ENCODE data around the gene TRIO. TPM values are rescaled to one million over a fixed set of nuclear protein-coding genes. Genes with fewer than 3 reads are reported as not detected.

The TRIO gene
- total RNA-seq, 6 experiments from 2014 or later: 167 to 219 (median 190) TPM

GRCh38 chr5:14251733-14252132, 108.6 kb downstream of the TRIO start:
- Mint-ChIP-seq H3K4me3 (no peak overlapping the region), H3K4me1 (ENCODE audit: low read depth) (peaks cover 70% of the 10 kb centered on the region), H3K9me3 (peaks cover 44% of the 10 kb centered on the region), H3K27me3 (ENCODE audit: insufficient read depth) (peaks cover under 1% of the 10 kb centered on the region), H3K36me3 (ENCODE audit: low read depth) (peaks cover 65% of the 10 kb centered on the region), H3K27ac (peak overlapping the region; percentile 85)
- TF ChIP-seq, protein P1, sequence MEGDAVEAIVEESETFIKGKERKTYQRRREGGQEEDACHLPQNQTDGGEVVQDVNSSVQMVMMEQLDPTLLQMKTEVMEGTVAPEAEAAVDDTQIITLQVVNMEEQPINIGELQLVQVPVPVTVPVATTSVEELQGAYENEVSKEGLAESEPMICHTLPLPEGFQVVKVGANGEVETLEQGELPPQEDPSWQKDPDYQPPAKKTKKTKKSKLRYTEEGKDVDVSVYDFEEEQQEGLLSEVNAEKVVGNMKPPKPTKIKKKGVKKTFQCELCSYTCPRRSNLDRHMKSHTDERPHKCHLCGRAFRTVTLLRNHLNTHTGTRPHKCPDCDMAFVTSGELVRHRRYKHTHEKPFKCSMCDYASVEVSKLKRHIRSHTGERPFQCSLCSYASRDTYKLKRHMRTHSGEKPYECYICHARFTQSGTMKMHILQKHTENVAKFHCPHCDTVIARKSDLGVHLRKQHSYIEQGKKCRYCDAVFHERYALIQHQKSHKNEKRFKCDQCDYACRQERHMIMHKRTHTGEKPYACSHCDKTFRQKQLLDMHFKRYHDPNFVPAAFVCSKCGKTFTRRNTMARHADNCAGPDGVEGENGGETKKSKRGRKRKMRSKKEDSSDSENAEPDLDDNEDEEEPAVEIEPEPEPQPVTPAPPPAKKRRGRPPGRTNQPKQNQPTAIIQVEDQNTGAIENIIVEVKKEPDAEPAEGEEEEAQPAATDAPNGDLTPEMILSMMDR (IDR thresholded peaks at IDR 0.05): no peak
- no peak for DNase-seq

DNA sequence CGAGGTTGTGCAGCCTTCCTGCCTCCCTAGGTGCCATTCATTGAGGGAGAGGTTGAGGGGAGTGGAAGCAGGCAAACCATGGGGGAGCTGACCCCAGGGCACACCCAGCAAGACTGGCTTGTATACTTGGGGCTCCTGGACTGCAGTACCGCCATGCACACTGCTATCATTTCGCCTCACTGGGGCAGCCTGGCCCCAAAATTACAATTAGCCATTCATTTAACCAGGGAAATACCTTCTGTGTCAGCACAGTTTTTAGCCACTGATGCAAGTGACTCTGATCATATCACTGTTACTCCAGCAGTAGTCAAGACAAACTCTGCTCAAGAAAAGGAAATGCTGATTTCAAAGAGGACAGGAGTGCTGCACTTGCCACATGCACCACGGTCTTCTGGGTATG, 109.7 kb downstream of the TRIO start:
- no peak overlapping the region for H3K4me3 Mint-ChIP-seq
- DNase-seq: no peak
- H3K4me1 Mint-ChIP-seq (ENCODE audit: low read depth): peaks cover 71% of the 10 kb centered on the region
- H3K27ac Mint-ChIP-seq: peak overlapping the region; percentile 85; the same call in 1 of the 2 replicates
- H3K27me3 Mint-ChIP-seq (ENCODE audit: insufficient read depth): no peaks in the 10 kb centered on the region; the same call in none of the 2 replicates
- TF ChIP-seq, protein P1 (IDR thresholded peaks at IDR 0.05): no peak
- H3K36me3 Mint-ChIP-seq (ENCODE audit: low read depth): peaks cover 67% of the 10 kb centered on the region
- H3K9me3 Mint-ChIP-seq: peaks cover 52% of the 10 kb centered on the region

DNA sequence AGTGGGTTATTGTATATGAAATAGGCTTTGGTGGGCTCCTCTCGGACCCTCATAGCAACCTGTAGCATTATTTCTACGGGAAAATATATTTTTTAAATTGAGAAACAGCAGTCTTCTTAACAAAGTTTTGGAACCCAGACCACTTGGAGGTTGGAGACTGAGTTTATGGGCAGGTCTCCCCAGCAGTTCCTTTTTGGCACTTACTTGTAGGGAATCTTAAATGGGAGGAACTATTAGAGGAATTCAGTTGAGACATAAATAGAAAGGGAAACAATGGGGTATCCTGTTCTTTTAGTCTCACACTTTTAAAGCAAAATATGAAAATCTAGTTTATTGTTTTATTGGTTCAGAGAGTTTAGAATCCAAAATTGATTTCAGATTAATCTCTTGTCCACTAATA, 111.5 kb downstream of the TRIO start:
- TF ChIP-seq, protein P1 (IDR thresholded peaks at IDR 0.05): no peak
- H3K27ac Mint-ChIP-seq: no peak overlapping the region
- H3K27me3 Mint-ChIP-seq (ENCODE audit: insufficient read depth): no peaks in the 10 kb centered on the region; the same call in none of the 2 replicates
- H3K9me3 Mint-ChIP-seq: peaks cover 52% of the 10 kb centered on the region
- peaks cover 72% of the 10 kb centered on the region for H3K4me1 Mint-ChIP-seq (ENCODE audit: low read depth)
- no peak overlapping the region for H3K4me3 Mint-ChIP-seq
- DNase-seq: no peak
- peaks cover 66% of the 10 kb centered on the region for H3K36me3 Mint-ChIP-seq (ENCODE audit: low read depth)

DNA sequence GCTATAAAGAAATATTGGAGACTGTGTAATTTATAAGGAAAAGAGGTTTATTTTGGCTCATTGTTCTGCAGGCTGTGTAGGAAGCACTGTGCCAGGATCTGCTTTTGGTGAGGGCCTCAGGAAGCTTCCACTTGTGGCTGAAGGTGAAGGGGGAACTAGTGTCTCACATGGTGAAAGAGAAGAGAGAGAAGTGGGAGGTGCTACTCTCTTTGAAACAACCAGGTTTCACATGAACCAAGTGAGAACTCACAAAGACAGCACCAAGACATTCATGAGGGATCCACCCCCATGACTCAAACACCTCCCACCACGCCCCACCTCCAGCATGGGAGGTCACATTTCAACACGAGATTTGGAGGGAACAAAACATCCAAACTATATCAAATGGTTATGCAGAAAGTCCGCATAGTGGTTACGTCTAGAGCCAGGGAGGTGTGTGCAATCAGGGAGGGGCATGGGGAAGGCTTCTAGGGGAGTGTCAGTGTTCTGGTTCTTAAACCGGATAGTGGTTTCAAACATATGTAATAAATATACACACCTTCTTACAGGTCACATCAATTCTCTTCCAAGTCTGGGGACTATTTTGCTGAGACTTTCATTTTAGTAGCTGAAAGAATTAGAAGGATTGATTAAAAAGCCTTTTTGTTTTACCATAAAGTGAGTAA, 113.0 kb downstream of the TRIO start:
- no peak for DNase-seq
- Mint-ChIP-seq H3K27ac (peak overlapping the region; percentile 62), H3K4me1 (ENCODE audit: low read depth) (peaks cover 72% of the 10 kb centered on the region), H3K36me3 (ENCODE audit: low read depth) (peaks cover 68% of the 10 kb centered on the region), H3K27me3 (ENCODE audit: insufficient read depth) (no peaks in the 10 kb centered on the region; the same call in none of the 2 replicates), H3K9me3 (peaks cover 52% of the 10 kb centered on the region), H3K4me3 (peak overlapping the region; percentile 39; the same call in 1 of the 2 replicates)
- TF ChIP-seq, protein P1 (IDR thresholded peaks at IDR 0.05): no peak

GRCh38 chr5:14256756-14257393, 113.7 kb downstream of the TRIO start:
- H3K27ac Mint-ChIP-seq: no peak overlapping the region
- H3K27me3 Mint-ChIP-seq (ENCODE audit: insufficient read depth): peaks cover 3% of the 10 kb centered on the region
- H3K9me3 Mint-ChIP-seq: peaks cover 52% of the 10 kb centered on the region
- peak overlapping the region; percentile 47; the same call in 1 of the 2 replicates for H3K4me3 Mint-ChIP-seq
- H3K4me1 Mint-ChIP-seq (ENCODE audit: low read depth): peaks cover 72% of the 10 kb centered on the region
- H3K36me3 Mint-ChIP-seq (ENCODE audit: low read depth): peaks cover 72% of the 10 kb centered on the region
- TF ChIP-seq, protein P1 (IDR thresholded peaks at IDR 0.05): no peak
- no peak for DNase-seq

Data from HFFc6 (cell line).